GM18505 (cell line): ENCODE results near the gene ZNF451.
"Not testable (repeated sequence)": the region's sequence is repeated elsewhere in the genome, so short reads cannot be mapped to it uniquely, and the experiment has no call there.

Experiments
- ATAC-seq: cut with Tn5 transposase; IDR thresholded peaks from one replicate; pipeline ENCODE4 v1.9.1; 2021; ENCODE audit not compliant: unreplicated experiment
- POLR2A ChIP-seq: IDR thresholded peaks from 4 replicates; pipeline ENCODE4 v1.6.1; 2011; ENCODE audit warnings: borderline replicate concordance; ENCODE audit not compliant: insufficient read depth, insufficient read length; ENCODE audit errors: extremely low read depth

The ZNF451 gene, protein sequence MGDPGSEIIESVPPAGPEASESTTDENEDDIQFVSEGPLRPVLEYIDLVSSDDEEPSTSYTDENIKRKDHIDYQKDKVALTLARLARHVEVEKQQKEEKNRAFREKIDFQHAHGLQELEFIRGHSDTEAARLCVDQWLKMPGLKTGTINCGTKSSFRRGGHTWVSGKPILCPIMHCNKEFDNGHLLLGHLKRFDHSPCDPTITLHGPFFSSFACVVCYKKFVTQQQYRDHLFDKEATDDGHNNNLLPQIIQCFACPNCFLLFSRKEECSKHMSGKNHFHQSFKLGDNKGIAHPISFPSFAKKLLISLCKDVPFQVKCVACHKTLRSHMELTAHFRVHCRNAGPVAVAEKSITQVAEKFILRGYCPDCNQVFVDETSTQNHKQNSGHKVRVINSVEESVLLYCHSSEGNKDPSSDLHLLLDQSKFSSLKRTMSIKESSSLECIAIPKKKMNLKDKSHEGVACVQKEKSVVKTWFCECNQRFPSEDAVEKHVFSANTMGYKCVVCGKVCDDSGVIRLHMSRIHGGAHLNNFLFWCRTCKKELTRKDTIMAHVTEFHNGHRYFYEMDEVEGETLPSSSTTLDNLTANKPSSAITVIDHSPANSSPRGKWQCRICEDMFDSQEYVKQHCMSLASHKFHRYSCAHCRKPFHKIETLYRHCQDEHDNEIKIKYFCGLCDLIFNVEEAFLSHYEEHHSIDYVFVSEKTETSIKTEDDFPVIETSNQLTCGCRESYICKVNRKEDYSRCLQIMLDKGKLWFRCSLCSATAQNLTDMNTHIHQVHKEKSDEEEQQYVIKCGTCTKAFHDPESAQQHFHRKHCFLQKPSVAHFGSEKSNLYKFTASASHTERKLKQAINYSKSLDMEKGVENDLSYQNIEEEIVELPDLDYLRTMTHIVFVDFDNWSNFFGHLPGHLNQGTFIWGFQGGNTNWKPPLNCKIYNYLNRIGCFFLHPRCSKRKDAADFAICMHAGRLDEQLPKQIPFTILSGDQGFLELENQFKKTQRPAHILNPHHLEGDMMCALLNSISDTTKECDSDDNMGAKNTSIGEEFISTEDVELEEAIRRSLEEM

GRCh38 chr6:57089687-57090457 is at the start of gene ZNF451:
Gene ZNF451, plus strand, starts transcription at chr6:57090188. Its CDS starts 66 bp downstream, at chr6:57090254.
- TF ChIP-seq POLR2A: peak; percentile 67
- peak; percentile 94 for ATAC-seq

- not testable (repeated sequence) for ATAC-seq
These were observed 45.9 kb upstream of the ZNF451 start for GRCh38 chr6:57044061-57044460.

- no peak for TF ChIP-seq POLR2A
- ATAC-seq: no peak
These were observed 45.4 kb upstream of the ZNF451 start for GRCh38 chr6:57044568-57044967.

DNA sequence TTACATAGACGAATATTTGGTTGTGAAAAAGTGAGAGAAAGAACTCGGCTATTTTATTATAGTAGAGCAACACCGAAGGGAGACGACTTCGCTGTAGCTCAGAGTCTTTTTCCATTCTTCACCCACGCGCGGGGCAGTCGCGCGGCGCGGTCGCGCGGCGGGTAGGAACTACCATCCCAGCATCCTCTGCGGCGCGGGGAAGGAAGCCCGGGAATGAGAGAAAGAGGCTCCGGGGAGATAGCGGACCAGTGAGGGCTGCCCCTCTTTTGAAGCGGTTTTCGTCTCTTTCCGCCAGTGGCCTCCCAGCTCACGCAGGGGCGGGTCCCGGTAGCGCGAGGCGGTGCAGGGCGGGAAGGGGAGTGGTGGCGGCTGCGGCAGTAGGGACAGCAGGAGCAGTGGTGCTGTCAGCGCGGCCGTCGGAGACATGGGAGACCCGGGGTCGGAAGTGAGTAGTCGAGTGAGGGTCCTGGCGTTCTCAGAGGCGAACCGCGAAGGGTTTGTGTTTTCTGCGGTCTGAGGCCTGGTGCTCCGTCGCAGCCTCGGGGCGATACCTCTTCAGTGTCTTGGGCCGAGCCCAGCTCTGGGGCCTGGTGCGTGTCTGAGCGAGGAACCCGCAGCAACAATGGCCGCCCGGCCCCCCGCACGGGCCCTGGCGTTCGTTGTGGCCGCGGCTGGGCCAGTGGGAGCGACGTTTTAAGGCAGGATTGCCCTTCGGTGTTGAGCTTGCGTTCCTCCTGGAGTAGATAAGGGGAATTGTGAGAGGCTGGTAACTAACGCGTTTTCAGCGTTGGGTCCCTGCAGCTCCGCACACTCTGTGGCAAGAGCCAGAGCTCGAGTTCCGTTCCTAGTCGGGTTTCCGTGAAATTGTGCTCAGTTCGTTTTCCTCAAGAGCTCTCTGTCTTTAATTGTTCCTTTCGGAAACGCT is 43.4 kb upstream of the ZNF451 start, which contains the start of gene KIAA1586:
Gene KIAA1586, plus strand, starts transcription at position 362 of the 925 bp plus-strand sequence. Its CDS starts 63 bp downstream, at position 425.
- ATAC-seq: peak; percentile 90

GRCh38 chr6:57047257-57047585 is 42.8 kb upstream of the ZNF451 start:
- ATAC-seq: peak; percentile 24

More for the DNA sequence above, 43.4 kb upstream of the ZNF451 start, which contains the start of gene KIAA1586:
- TF ChIP-seq POLR2A: peak; percentile 53

- not testable (repeated sequence) for ATAC-seq
These were observed 42.1 kb upstream of the ZNF451 start for GRCh38 chr6:57047859-57048258.

- TF ChIP-seq POLR2A: no peak
- no peak for ATAC-seq
These were observed 41.4 kb upstream of the ZNF451 start for GRCh38 chr6:57048577-57048976.

DNA sequence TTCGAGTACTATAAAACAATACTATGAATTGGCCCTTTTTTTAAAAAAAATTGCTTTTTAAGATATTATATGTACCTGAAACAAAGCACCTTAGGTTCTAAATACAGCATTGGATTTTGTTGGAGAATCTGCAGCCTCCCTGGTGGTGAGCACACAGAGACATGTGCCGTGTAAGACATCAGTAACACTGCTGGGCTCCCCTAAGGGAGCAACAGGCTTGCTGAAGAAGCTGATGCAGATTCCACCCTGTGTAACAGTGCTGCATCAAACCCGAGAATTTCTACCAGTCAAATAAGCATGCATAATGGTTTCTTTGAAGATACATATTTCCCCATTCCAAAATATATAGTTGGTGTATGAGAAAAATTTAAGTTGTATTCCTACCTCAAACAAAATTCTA is 26.1 kb upstream of the ZNF451 start:
- ATAC-seq: no peak
- no peak for TF ChIP-seq POLR2A

GRCh38 chr6:57064809-57065208 is 25.2 kb upstream of the ZNF451 start:
- no peak for TF ChIP-seq POLR2A
- no peak for ATAC-seq

DNA sequence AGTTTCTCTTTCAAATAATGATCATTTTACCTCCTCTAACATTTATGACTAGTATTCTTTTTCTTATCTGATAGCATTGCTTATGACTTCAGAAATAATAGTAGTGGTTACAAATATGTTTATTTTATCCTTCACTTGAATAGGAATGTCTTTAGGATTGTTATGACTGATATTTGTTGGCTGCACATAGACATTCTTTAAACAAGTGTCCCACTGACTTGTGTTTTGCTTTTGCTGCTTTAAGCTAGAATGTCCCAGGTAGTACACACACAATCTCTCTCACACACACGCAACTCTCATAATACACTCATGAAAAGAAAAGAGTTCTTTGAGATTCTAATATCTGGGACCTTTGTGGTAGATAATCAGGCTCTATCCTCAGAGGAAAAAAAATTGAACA is 21.9 kb upstream of the ZNF451 start:
- ATAC-seq: no peak
- no peak for TF ChIP-seq POLR2A

GRCh38 chr6:57069228-57069627 is 20.8 kb upstream of the ZNF451 start:
- no peak for TF ChIP-seq POLR2A
- no peak for ATAC-seq

GRCh38 chr6:57069920-57070331 is 20.1 kb upstream of the ZNF451 start:
- ATAC-seq: no peak
- TF ChIP-seq POLR2A: no peak

- no peak for TF ChIP-seq POLR2A
- ATAC-seq: no peak
These were observed 17.9 kb upstream of the ZNF451 start for GRCh38 chr6:57072108-57072507.
